ENCODE measurements around the gene TRPV6.
A peak's percentile ranks its signal among the peaks of the same experiment; 100 is the strongest.

The TRPV6 gene

DNA sequence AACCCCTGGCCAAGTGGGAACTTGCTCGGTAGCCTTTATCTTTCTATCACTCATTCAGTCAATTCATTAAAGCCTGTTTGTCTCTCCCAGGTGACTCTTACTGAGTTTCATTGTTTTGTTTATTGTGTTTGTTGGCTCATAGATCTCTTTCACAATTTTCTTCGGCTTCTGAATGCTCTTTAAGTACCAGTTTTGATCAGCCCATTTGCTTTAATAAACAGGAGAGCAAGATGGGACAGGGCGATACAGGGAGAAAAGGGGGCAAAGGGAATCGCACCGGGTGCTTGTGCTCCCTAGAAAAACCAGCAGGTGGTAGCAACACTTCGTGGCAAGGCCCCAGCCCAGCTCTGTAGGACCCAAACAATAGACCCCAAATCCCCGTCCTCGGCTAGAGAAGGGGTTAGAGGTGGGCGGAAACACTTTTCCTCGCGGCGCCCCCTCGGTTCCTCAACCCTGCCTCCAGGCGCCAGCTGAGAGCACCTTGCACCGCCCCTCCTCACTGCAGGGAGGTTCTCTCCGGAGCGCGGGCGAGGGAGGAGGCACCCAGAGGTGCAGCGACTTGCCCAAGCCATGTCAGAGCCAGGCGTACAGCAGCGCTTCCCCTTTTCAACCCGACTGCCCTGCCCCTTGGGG is 31.7 kb downstream of the TRPV6 start:
- peak; percentile 25 to 50 for DNase-seq (ENCODE audit: low read depth in 2 of 2)

DNA sequence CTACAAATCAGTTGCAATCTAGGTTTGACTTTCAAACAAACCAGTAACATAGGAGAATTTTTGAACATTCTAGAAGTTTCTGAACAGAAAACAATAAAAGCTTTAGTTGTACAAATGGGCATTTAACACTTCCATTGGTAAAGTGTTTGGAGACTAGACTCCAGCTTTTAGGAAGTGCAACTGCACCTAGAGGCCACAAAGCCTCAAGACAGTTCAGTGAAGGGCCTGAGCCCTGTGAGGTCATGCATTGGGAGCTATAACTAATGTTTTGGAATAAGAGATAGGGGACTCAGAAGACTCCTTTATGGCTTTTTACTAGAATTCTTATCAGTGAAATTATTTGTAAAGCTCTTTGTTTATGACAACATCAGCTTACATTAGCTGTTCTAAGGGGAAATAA is 33.6 kb downstream of the TRPV6 start:
- DNase-seq (ENCODE audit: low read depth in 2 of 2): no peak

DNA sequence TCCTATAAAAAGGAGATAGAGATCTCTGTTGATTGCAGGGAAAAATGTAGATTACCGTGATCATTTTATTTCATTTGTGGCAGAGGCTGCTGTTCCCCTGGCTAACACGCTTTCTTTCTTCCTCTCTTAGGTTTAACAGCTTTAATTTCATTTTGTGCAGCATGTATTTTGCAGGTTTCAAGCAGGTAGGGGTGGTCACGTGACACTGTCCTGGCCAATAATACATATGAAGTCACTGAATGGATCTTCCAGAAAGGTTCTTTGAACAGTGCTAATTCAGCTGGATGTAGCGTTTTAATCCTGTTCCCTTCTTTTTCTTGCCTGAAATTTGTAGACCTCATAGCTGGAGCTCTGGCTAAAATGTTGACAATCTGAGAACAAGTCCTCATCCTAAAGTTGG is 34.3 kb downstream of the TRPV6 start:
- no peak for DNase-seq (ENCODE audit: low read depth in 2 of 2)

DNA sequence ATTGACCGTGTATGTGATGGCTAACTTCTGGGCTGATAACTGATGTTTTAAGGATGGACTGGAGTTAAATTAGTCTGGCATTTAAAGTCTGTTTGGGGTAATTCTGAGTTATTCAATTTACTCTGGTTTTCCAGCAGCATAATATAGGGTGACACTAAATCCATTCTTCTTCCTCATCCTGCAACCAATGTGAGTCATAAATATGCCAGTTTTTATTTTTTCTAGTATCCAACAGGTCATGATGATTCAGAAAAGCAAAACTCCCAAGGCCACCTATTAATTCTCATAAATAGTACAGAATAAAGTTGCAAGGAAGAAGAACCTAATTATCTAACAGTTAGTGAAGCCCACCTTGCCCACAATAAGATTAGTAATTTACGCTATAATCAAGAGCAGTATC is 38.2 kb downstream of the TRPV6 start:
- no peak for DNase-seq (ENCODE audit: low read depth in 2 of 2)

DNA sequence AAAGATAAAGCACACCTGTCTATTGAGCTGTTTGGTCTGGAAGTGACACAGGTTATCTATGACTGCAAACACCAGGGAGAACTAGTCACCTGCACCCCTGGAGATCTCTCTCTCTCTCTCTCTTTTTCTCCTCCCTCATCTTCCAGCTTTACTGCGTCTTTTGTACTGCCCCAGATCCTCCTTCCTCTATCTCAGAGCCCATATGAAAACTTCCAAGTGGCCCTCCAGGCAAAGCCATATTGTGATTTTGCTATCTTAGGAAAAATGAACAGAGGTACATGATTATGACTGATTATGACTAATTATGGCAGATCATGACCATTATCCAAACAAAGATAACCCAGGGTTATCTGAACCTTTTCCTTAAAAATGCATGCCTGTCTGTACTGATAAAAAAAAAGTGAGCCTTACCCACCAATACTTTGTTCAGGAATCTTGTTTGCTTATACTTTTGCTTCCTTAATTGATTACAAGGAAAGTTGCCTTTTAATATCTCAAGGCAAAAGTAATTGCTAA is 43.2 kb downstream of the TRPV6 start:
- DNase-seq (ENCODE audit: low read depth in 2 of 2): no peak

DNA sequence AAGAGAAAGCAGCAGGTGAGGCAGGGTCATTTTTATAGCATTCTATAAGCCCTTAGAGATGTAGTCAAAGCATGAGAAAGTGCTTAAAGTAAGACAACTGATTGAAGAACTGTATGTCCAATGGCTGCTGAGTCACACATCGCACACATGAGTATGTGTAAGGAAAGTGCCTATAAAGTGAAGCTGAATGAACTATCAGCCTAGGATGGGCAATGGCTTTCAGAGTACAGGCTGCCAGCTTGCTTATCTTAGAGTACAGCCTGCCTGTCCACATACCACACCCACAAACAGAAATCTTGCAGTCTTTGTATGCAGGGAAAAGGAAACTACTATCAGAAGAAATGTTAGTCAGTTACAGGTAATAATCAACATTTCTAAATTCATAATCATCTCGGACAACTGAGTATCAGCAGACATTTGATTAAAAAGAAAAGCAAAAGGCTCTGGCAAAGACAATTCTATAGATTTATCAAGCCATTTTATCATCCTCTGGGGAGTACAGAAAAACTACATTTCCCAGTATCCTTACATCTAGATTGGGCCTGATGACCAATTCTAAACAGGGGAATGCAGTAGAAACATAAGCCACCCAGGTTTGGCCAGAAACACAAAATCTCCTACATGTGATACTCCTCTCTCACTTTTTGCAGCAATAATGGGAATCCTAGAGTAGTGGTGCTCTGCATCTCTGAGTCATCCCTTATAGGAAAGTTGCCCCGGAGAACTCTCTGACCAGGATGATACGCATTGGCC is 46.9 kb downstream of the TRPV6 start:
- DNase-seq (ENCODE audit: low read depth in 2 of 2): no peak

DNA sequence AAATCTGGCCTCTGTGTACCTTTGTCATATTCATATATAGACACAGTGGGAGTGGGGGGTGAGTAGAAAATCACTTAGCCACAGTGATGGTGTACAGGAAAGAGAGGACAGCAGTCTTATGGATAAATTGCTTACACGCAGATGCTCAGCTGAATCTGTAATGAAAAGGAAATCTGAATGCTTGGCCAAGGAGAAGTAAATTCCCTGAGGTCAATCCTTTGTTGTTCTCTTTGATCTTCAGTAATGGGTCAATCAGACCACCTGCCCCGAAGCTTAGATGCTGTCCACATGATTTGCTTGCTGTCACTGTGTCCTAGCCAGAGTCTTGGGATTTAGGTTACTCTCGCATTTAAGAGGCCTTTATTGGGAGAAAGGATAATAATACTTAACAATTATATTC is 49.1 kb downstream of the TRPV6 start:
- no peak for DNase-seq (ENCODE audit: low read depth in 2 of 2)

DNA sequence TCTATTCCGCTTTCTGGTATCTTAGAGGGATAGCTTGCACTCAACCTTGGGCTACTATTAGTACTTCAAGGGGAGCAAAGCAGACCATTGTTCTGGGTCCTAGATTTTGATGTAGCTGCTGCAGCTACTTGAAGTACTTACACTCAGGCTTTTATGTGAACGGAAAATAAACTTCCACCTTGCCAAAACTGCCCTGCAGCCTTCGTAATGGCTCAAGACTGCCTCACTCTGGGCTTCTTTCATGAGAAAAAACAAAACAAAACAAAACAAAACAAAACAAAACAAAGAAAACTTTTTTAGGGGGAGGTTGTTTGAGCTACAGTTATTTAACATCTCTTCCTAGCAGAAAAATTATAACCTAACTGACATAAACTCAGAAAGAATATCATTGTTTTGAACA is 50.1 kb downstream of the TRPV6 start:
- no peak for DNase-seq (ENCODE audit: low read depth in 2 of 2)

DNA sequence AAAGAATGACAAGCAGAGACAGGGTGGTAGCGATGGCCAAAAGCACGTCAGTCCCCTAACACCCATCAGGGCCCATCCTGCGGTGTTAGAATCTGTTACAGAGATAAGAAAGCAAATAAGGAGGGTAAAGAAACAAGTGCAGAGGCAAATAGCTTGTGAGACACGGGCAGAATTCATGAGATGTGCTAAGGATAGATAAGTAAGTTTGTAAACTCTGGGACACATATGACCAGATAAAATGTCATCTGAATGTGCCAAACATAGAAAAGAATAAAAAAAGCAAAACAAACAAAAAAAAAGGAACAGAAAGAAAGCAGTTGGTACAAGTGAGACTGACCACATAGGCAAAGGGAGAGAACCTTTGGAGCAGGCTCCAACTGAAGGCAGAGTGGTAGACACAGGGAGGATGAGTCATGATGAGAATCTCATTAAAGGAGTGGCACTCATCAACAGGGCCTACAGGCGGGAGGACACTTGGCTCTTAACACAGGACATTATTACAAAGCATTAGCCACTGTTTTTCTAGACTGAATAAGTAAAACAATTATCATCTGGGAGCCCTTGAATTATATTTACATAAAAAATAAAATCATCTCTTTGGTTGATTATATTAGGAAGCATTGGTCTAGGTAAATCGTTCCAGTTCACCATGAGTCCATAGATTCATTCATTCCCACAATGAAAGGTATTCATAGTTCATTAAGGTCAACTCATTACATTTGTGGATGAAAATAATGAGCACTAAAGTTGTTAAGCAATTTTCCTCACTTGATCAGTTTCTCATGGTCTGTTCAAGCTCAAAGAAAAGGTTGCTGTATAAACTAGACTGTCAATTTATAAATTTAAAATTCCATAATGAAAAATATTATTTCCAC is 52.1 kb downstream of the TRPV6 start:
- no peak for DNase-seq (ENCODE audit: low read depth in 2 of 2)

DNA sequence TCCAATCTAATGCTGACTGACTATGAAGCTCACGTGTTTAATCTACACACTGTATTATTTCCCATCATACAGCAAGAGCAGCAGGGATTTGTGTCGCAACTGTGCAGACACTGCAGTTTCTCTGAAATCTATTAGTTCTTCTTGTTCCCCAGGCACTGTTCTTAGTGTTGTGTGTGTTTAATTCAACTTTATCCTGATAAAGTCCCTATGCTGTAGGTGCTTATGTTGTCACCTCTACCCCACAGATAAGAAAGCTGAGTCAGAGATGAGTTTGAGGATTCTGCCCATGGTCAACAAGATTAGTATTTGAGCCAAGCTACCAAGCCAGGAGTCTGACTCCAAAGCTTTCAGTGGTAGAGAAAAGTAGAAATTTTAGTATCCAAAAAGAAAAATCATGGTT is 53.1 kb downstream of the TRPV6 start:
- DNase-seq (ENCODE audit: low read depth in 2 of 2): no peak

DNA sequence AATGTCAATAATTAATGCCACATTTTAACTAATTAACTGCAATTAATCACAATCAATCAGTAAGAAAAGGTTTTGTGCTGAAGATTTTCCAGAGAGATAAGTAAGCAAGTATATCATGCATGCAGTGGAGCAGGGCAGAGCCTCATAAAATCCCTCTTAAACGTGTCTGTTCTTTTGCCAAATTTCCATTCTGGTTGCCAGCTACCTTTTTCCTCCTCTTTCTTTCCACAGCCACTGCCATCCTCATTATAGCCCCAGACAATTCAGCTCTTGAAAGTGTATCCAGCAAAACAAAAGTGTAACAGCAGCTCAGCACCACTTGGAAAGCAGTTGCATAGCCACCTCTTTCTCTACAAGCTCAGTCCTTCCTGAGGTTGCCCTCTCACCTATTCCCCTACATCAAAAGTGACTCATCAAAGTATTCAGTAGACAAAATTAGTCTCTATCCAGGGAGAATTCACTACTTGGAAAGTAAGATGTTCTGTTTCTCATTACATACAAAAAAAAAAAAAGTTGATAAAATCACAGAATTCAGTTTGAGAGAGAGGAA is 57.5 kb downstream of the TRPV6 start:
- no peak for DNase-seq (ENCODE audit: low read depth in 2 of 2)

DNA sequence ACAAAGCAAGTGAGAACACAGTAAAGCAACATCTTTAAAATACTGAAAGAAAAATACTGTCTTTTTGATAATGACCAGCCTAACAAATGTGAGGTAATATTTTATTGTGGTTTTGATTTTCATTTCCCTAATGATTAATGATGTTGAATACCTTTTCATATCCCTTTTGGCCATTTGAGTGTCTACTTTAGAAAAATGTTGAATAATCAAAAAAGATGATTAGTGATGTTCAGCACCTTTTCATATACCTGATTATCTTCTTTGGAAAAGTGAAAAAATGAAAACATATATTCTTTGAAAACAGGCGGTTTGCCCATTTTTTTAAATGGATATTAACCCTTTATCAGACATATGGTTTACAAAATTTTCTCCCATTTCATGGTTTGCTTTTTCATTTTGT is 62.8 kb downstream of the TRPV6 start:
- no peak for DNase-seq (ENCODE audit: low read depth in 2 of 2)
